Stromal cell of bone marrow (primary cell): Measurements from ENCODE around the gene CAMK1G.

ENCODE experiments used
- DNase-seq: peaks from one replicate; pipeline ENCODE4 v3.0.0-alpha.2; 2012; ENCODE audit warnings: low read depth

The CAMK1G gene

DNA sequence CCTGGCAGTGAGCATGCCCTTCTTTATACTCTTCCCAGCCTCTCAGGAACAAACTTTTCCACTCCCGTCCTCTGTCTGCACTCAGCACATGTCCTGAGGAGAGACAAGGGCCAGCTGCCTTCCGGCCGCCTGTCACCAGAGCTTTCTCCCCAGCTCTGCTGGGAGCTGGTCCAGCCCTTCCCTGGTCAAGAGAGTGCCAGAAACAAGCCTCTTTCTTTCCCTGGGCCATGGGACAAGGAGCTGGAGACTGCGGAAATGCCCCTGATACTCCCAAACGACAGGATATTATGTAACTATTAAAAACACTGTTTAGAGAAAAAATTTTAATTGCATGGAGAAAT lies 58.3 kb downstream of the CAMK1G start:
- no peak for DNase-seq

DNA sequence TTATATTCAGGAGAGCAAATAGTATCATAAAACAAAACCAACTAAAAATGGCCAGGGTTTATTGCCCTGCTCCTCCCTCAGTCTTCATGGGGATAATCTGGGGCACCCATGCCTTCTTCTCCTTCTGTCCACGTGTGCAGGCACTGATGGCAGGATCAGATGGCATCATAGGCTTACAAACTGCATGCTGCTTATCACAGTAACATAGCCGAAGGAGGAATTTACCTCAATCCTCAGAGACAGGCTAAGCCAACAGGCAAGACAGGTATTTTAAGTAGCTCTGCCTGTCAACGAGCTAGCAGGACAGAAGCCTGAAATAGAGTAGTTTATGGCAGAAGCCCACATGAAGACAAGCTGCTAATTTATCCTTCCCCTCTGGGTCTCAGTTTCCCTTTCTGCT lies 59.3 kb downstream of the CAMK1G start:
- DNase-seq: no peak

DNA sequence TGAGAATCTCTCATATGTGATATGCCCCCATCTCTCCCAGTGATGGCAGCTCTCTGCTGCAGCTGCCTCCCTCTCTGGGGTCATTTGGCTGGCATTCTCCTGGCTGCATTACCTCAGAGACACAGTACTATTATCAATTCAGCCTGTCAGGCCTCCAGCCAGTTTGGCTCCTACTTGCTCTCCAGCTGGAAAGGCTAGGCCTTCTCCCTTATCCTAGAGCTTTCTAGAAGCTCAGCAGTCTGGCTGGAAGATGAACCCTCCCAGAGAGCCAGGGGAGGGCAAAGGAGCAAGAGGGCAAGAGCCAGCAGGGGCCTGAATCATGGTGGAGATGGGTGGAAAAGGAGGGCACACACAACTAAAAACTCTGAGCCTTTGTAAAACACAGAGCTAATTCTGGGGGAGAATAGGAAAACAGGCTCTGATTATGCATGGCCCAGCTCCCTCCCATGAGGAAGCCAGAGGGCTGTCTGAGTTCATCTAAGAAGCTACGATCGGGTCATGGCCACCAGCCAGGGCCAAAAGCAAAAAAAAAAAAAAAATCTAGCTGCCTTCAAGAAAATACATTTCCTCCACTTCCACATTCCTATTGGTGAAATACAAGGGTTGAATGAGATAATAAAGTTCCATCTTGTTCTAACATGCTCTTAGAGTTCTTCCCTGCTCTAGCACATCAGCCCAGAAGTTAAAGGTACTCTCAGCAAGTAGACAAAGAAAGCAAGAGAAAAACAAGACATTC lies 59.9 kb downstream of the CAMK1G start:
- peak; percentile 46 for DNase-seq

DNA sequence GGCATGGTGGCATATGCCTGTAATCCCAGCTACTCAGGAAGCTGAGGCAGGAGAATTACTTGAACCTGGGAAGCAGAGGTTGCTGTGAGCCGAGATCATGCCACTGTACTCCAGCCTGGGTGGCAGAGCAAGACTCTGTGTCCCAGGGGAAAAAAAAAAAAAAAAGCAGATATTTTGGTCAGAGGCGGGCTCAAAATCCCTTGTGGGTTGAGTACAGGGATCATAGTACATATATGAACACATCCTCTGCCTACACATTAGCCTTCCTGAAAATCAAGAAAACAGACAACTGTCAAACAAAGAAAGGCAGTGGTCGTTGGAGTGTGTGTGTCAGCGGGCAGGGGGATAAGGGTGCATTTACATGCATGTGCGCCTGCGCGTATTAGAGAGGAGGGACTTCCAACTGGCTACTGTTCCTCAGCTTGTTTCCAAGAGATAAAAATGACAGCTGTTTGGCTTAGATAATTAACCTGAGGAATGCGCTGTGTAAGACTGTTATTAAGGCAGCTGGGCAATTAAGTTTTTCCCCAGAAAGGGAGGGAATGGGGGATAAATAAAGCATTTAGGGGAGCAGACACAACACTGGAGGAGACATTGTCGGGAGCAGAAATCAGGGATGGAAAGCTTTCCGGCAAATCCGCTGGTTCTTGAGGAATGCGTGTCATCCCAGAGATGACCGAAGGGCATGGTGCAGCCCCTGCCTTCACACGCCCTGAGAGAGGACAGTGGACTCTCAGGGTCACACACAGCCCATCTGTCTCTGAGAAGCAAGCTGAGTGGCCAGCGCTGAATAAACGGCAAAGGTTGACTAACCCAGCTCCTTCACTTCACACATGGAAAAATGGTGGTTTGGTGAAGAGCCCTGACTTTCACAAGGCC lies 62.3 kb downstream of the CAMK1G start:
- no peak for DNase-seq

DNA sequence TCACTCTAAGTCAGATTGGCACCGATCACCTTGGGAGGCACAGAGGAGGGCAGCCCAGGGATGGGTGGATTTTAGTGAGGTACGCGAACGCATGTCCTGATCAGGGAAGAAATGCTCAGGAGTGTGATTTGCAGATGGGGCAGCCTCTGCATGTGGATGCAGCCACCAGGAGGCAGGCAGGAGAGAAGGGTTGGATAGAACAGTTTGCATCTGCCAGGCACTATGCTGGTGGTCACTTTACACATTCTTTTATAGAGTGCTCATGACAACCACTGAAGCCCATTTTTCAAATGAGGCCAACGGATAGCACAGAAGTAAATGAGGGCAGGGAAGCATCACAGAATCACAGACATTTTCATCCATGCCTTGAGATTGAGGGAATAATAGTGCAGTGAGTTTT lies 63.0 kb downstream of the CAMK1G start:
- DNase-seq: no peak

DNA sequence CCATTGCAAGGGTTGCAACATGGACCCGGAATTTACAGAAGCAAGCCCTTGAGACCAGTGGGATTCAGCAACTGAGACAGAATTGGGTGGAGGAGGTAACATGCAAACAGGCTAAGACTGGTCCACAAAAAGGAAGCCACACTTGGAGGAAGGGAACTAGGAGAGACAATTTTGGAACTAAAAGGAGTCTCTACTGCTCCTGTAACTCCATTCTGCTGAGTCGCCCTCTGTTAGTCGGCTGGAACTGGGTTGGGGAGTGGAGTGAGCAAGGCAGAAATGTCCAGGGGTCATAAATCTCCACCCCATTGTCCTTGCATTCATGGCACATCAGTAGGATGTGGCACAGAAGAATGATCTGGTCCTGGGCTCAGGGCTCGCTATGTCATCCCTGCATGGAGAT lies 63.6 kb downstream of the CAMK1G start:
- DNase-seq: no peak

DNA sequence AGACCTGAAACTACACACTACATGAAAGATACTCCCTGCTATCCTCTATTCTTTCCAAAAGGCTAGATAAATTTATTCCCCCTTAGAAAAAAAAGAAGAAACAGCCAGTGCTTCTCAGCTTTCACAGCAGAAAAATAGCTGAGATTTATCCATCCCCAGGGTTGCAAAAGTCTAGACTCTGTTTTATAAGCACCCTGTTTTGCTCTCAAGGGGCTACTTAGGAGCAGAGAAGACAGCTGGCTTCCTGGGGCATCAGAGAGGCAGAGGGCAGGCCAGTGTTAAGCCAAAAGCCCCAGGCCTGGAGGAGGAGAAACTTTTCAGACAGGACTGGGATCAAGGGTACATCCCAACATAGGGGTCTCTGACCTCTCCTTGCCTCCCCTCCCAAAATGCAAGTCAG lies 64.8 kb downstream of the CAMK1G start:
- no peak for DNase-seq

DNA sequence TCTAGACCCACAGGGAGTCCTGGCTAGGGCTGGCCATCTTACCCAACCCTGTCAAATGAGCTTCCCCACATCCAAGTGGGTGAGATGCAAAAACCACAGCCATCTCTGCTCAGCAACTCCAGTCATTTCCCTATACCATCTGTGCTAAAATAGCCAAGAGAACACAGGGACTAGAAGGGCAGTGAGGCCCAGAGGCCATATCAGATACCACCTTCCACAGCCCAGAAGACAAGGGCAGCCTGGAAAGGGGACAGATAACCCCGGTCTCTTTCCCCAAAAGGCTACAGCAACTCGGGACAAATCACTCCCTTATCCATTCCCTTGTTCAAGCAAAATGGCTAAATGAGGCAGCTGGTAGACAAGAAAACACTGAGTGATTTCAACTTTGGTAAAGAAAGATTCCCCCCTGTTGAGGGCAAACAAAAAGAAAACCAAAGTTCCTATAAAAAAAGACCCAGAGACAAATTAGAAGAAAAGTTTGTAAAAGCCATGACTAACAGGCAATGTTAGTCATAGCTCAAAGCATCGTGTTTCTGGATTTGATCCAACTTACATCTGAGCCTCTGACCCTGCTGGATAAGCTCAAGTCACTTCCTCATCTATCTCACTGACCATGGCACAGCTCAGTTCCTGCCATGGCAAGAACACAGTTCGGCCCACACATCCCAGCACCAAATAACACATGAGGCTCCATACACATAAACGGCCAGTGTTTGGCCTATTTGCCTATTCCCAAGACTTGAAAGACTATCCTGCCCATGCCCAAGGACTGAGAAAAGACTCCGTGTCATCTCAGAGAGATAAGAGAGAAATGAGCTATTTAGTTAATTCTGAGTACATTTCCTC lies 65.6 kb downstream of the CAMK1G start:
- DNase-seq: peak; percentile 93

DNA sequence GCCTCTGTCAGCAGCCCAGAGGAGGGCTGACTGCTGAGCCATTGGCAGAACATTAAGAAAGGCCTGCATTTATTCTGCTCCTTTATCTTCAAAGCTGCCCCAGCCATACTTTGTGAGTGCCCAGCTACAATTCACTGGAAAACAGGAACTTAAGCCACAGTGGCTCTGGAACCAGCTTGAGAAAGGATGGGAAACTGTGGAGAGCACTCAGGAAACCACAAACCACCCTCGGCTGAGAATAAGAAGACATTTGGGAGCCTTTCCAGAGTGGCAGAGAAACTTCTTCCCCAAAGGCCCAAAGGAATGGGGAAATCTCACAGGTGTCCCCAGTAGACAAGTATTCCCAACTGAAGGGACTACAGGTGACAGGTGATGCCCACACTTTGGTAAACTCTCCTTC lies 66.9 kb downstream of the CAMK1G start:
- DNase-seq: no peak

DNA sequence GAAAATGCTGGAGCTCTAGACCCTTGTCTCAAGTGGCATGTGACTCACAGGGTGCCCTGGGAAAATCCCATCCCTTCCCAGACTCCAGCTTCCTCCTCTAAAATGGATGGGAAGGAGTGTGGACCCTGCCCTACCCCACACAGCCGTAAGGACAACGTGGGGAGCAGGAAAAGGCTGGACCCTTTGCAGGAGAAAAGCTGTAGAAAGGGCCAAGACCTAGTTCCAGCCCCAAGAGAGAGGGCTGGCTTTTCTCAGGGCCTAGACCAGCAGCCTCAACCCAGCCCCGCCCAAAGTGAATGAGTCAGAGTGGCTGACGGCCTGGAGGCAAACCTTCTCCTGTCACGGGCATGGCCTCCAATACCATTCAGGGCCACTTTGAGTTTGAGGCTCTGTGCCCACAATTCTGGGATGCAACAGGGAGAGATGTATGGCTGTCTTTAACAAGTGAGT lies 67.6 kb downstream of the CAMK1G start:
- peak; percentile 79 for DNase-seq

DNA sequence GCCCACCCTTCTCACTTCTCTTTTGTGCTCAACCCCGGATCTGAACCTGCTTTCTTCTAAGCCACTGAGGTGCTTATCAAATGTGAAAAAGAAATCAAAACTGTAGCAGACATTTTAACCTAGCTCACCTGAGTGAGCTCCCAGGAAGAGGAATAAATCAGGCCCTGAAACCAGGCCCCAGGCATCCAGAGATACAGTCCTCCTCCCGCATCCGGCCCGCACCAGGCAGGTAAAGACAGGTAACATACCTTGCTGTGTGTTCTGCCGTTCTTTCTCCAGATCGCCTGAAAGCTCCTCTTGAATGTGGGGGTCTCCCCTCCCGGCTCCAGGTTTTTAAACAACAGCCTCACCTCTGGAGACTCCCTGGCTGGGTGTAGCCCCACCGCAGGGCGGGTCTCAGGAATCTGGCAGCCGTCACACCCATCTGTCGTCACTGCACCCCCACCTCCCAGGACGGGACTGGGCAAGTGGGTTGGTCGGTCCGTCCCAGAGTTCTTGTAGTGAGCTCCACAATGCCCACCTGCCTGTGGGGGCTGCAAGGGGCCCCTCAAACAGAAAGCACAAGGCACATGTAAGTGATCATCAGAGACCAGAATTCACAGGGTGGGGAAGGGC lies 68.7 kb downstream of the CAMK1G start, which contains the start of gene LAMB3:
LAMB3 (minus strand) TSS at position 305 of the 615 bp plus-strand sequence. CDS start 1,481 bp downstream, outside the sequence.
- no peak for DNase-seq

DNA sequence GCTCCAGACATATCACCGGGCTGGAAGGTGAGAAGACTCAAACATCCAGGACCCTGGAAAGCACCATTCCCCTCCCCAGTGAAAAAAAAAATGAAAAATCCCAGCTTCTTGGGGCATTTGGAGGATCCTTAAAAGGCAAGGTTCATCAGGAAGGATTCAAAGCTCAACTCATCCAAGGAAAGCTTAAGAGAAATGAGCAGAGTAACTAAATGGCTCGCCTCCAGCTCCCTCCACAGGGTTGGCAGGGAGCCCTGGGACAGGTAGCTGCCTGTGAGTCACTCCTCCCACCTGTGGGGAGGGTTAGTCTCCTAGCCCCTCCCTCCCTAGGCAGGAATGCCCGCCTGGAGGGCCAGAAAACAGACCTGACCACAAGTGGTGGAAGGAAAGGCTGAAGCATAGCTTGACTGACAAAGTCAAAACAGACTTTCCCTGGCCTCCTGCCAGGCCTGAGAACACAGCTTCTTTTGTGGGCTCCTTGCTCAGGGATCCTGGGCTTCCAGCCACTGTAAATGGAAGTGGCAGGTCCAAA lies 69.4 kb downstream of the CAMK1G start:
- DNase-seq: no peak

DNA sequence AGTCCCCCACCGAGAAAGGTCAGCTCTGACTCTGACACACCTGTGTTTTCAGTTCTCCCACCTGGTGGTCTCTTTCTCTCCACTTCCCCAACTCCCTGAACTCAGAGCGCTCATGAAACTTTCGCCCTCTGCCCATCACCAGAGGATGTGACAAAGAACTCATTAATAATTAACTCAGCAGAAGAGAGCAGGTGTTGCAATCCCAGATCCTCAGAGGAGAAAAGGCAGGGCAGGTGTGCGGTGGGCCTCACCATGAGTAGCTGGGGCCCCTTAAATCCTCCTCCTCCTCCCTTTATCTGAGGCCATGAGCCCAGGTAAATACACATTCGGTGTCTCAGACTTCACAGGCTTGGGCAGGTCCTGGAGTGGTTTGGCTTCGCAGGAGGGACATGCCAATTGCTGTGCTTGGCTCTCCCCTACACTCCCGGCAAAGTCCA lies 70.4 kb downstream of the CAMK1G start:
- no peak for DNase-seq

DNA sequence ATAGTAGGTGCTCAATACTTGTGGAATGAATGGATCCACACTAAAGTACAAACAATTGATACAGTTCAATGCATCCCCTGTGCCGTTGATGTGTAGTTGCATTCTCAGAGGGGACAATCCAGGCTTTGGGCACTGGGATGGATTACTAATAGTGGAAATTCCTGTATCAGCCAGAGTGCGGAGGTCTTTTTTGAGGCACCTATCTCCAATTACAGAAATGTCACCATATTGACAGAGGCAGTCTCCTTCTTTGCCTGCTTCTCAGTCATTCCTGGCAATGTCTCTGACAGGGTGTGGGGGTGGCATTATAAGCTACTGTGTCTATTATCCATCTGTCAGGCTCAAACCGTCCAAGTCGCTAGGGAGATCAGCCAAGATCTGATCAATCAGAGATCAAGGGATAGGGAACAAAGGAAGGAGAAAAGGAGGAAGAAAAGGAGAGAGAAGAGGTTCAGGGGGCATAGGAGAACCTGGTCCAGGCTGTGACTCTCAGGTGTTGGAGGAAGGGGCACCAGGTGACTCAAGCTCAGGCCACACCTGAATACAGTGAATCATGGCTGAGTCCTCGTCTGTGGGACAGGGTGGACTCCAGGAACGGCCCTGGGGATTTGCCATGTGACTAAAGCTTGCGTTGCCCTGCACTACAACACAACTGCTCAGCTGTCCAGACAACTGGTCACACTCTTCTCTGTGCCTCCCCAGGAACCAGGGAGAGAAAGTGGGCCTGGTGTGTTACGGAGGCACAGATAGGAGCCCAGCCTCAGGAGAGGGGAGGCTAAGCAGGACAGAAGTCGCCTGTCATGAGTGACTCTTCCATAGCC lies 72.1 kb downstream of the CAMK1G start:
- DNase-seq: no peak

DNA sequence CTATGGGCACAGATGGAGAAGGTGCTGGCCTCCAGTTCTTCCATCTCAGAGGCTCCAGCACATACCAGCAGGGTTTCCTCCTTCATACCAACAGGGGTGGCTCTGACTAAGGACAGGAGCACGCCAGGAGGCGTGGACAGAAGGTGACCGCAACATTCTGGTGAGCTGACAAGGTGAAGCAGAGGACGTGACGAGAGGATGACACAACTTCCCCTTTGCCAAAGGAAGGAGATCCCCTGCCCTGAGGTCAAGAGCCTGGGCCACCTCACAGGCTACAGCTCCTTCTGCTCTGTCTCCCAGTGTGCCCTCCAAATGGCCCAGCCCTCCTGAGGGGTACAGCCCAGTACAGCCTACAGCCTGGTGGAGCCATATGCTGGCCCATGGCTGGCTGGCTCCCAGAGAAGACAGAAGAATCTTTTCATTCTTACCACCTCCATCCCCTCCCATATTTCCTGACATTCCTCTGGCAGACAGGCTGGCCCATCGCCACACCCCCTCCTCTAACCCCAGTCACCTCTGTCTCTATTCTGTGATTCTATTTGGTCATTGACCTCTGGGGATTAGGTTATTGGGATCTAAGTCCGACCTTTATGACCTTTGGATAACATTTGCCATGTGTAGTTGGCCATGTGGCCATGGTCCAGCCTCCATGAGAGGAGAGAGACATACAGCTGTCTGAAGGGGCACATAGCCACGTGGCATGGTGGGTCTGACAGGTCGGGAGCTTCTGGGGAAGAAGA lies 73.8 kb downstream of the CAMK1G start:
- DNase-seq: no peak

DNA sequence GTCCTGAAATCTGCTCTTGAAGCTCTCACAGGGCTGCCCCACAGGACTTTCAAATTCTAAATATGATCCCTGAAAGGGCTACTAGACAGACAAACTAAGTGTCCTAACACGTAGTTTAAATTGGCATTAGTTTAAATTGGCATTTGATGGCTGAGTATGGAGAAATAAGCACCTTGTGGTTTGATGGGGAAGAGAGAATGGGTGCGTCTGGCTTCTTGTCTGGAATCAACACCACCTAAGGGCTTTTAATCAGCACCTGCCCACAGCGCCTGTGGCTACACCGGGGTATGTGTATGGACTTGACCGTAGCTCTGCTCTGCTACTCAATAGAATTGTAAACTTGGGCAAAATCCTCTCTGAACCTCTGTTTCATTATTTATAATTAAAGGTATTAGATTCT lies 74.4 kb downstream of the CAMK1G start:
- DNase-seq: no peak

DNA sequence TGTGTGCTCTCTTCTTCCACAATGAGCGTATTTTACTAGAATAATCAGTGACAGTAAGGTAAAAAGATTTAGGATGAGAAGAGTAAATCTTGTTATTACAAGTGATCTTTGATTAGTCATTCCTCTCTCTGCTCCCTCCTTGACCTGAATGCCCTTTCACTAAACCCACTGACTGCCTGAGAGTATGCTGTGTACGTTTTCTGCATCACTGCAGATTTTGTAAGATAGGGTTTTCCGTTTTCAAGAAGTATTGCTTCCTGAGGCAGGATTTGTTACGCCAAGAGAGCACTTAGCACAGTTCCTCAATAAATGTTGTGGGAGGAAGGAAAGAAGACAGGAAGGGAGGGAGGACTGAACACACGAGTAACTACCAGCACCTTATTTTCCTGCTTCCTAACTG lies 76.4 kb downstream of the CAMK1G start:
- DNase-seq: no peak

DNA sequence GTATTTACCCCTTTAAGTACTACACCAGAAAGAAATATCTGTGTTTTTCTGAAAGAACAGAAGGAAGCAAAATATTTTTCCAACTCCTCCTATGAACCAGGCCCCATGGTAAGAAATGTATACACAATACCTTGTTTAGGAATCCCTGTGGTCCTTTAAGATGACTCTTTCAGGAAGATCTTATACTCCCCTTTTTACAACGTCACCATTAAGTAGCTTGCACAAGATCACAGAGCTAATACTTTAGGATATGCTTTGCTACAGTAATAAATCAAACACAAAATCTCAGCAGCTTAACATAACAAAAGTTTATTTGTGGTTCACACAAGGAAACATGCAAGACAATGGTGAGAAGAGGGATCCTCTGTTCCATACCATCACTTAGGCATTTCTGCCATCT lies 77.6 kb downstream of the CAMK1G start:
- no peak for DNase-seq

DNA sequence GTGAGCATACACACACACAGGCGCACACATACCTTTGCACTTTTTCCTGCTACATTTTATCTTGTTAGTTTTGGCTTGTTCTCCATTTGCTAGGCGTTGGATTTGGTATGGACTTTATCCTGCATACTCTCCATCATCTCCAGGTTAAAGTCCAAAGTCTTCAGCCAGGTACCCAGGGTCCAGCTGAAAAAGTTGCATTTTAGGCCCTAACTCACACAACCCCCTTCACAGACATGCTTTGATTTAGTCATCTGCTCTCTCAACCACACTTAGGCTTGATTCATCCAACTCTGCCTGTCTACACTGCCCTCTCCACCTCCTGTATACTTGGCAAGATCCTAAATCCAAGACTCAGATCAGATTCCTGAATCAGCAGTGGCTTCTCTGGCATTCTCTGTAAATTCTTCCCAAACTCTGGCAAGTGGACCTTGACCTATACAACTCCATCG lies 79.4 kb downstream of the CAMK1G start:
- DNase-seq: no peak
